Measurements from ENCODE around the gene DMAC2. TPM values are rescaled to one million over a fixed set of nuclear protein-coding genes. Genes with fewer than 3 reads are reported as not detected.

The DMAC2 gene
- total and polyA plus RNA-seq, 2 of the 13 experiments (the other 11 are each of a cell fraction or from before 2014, with no cell fraction given), result 39.0 to 66.0 TPM

DNA sequence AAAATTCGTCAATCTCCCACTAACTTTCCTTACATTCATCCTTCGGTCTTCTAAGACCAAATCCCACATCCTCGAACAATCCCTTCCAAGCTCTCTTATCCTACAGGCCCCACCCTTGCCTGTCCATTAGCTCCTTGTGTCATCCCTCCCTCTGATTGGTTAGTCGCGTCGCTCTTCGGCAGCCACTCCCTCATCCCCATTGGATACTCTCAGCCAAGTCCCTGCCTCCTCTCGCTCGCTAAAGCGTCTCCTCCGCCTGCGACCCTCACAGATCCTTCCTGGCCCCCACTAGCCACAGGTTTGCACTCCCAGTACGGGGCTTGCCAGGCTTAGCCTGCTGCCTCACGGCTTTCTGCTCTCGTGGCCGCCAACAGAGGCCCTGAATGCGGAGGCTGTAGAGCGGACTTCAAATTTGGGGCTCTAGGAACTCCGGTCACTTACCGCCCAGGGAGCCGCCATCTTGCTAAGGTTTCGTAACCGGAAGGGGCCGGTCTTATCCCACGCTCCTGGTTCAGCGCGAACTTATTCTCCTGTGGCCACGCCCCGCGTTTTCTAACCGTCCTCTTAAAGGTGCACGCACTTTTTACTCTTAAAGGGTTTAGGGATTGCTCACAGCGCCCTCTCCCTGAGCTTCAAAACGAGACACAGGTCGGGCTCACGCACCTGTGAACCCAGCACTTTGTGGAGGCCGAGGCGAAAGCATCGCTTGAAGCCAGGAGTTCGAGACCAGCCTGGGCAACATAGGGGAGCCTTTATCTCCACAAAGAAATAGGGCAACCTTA lies at the start of gene DMAC2 (continued):
- TF ChIP-seq NFYB (CRISPR knock-in tag; IDR thresholded peaks at IDR 0.05) (peak; percentile 81), NCOR1 (IDR thresholded peaks at IDR 0.05; ENCODE audit: borderline replicate concordance, low read length) (0 out of 2 replicates have a peak, but pooled peaks have one; percentile 39), NONO (IDR thresholded peaks at IDR 0.05) (no peak), NONO (CRISPR knock-in tag; conservative IDR thresholded peaks at IDR 0.05) (peak; percentile 96), ZNF558 (CRISPR knock-in tag; IDR thresholded peaks at IDR 0.05; ENCODE audit: borderline replicate concordance) (no peak), ARNT2 (CRISPR knock-in tag; IDR thresholded peaks at IDR 0.05; ENCODE audit: low read depth) (peak; percentile 85; the same call in 1 of the 2 replicates), BORCS8-MEF2B (CRISPR knock-in tag; IDR thresholded peaks at IDR 0.05) (peak; percentile 50; the same call in 1 of the 2 replicates), DMAP1 (CRISPR knock-in tag; IDR thresholded peaks at IDR 0.05) (peak; percentile 77; the same call in 1 of the 2 replicates), ZNF619 (CRISPR knock-in tag; IDR thresholded peaks at IDR 0.05) (peak; percentile 65; the same call in 1 of the 2 replicates), TBP (CRISPR knock-in tag; IDR thresholded peaks at IDR 0.05) (no peak), ZFY (CRISPR knock-in tag; IDR thresholded peaks at IDR 0.05) (0 out of 2 replicates have a peak, but pooled peaks have one; percentile 40), ZNF737 (CRISPR knock-in tag; IDR thresholded peaks at IDR 0.05; ENCODE audit: borderline replicate concordance) (no peak), ZNF337 (CRISPR knock-in tag; IDR thresholded peaks at IDR 0.05; ENCODE audit: borderline replicate concordance, low read depth) (peak; percentile 82; the same call in 1 of the 2 replicates), NFKB2 (CRISPR knock-in tag; IDR thresholded peaks at IDR 0.05; ENCODE audit: borderline replicate concordance) (peak; percentile 19; the same call in 1 of the 2 replicates), SOX13 (IDR thresholded peaks at IDR 0.05) (no peak), SOX13 (CRISPR knock-in tag; conservative IDR thresholded peaks at IDR 0.05 in 1 of 2, IDR thresholded peaks at IDR 0.05 in 1 of 2) (no peak), POGZ (CRISPR knock-in tag; IDR thresholded peaks at IDR 0.05) (peak; percentile 70; the same call in 1 of the 2 replicates), ZNF782 (CRISPR knock-in tag; IDR thresholded peaks at IDR 0.05; ENCODE audit: borderline replicate concordance) (peak; percentile 83; the same call in 1 of the 2 replicates), HDAC1 (CRISPR knock-in tag; IDR thresholded peaks at IDR 0.05) (peak; percentile 82), CREM (IDR thresholded peaks at IDR 0.05) (peak; percentile 77), CREM (CRISPR knock-in tag; IDR thresholded peaks at IDR 0.05) (no peak), KLF13 (CRISPR knock-in tag; IDR thresholded peaks at IDR 0.05) (0 out of 2 replicates have a peak, but pooled peaks have one; percentile 35), ZNF451 (CRISPR knock-in tag; IDR thresholded peaks at IDR 0.05) (peak; percentile 62; the same call in 1 of the 2 replicates), ZNF34 (CRISPR knock-in tag; IDR thresholded peaks at IDR 0.05; ENCODE audit: borderline replicate concordance) (peak; percentile 47; the same call in 1 of the 2 replicates)
- TF ChIP-seq, protein P1, sequence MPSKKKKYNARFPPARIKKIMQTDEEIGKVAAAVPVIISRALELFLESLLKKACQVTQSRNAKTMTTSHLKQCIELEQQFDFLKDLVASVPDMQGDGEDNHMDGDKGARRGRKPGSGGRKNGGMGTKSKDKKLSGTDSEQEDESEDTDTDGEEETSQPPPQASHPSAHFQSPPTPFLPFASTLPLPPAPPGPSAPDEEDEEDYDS (CRISPR knock-in tag; IDR thresholded peaks at IDR 0.05), result peak; percentile 76
- TF ChIP-seq, protein P2, sequence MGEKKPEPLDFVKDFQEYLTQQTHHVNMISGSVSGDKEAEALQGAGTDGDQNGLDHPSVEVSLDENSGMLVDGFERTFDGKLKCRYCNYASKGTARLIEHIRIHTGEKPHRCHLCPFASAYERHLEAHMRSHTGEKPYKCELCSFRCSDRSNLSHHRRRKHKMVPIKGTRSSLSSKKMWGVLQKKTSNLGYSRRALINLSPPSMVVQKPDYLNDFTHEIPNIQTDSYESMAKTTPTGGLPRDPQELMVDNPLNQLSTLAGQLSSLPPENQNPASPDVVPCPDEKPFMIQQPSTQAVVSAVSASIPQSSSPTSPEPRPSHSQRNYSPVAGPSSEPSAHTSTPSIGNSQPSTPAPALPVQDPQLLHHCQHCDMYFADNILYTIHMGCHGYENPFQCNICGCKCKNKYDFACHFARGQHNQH (CRISPR knock-in tag; IDR thresholded peaks at IDR 0.05), result 0 out of 2 replicates have a peak, but pooled peaks have one; percentile 47
- TF ChIP-seq, protein P3, sequence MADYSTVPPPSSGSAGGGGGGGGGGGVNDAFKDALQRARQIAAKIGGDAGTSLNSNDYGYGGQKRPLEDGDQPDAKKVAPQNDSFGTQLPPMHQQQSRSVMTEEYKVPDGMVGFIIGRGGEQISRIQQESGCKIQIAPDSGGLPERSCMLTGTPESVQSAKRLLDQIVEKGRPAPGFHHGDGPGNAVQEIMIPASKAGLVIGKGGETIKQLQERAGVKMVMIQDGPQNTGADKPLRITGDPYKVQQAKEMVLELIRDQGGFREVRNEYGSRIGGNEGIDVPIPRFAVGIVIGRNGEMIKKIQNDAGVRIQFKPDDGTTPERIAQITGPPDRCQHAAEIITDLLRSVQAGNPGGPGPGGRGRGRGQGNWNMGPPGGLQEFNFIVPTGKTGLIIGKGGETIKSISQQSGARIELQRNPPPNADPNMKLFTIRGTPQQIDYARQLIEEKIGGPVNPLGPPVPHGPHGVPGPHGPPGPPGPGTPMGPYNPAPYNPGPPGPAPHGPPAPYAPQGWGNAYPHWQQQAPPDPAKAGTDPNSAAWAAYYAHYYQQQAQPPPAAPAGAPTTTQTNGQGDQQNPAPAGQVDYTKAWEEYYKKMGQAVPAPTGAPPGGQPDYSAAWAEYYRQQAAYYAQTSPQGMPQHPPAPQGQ (CRISPR knock-in tag; IDR thresholded peaks at IDR 0.05; ENCODE audit: borderline replicate concordance), result no peak

All from HepG2 (cell line).